Adipose tissue (tissue), 3 donors: ENCODE data around the gene GSDME. TPM values are rescaled to one million over a fixed set of nuclear protein-coding genes. Genes with fewer than 3 reads are reported as not detected.
"Not testable (repeated sequence)": the region's sequence is repeated elsewhere in the genome, so short reads cannot be mapped to it uniquely, and the experiment has no call there.

Source experiments
- H3K27ac ChIP-seq: one replicate; pipeline ENCODE4 v1.5.1; 2013; ENCODE audit warnings: low read depth, low read length
- WGBS, 3 donors: extraction: QIAGEN DNeasy Blood & Tissue Kit; methylation state at CpG; one replicate each; pipeline ENCODE4 v1.1.7; 2013; 5-methylcytosine and 5-hydroxymethylcytosine counted together
- polyA plus RNA-seq, 3 donors: library from polyadenylated mRNA; stranded (reverse); fragments of 200-250 nt; gene quantifications; one replicate each; pipeline ENCODE4 v1.2.3, GENCODE V29; 2013
- donor health status: healthy with polysubstance abuse.
- donor health status: Bipolar disorder and iron deficiency.
- donor health status: healthy.

The GSDME gene
- polyA plus RNA-seq, 3 donors: 0.85 to 22.3 (median 5.0) TPM

DNA sequence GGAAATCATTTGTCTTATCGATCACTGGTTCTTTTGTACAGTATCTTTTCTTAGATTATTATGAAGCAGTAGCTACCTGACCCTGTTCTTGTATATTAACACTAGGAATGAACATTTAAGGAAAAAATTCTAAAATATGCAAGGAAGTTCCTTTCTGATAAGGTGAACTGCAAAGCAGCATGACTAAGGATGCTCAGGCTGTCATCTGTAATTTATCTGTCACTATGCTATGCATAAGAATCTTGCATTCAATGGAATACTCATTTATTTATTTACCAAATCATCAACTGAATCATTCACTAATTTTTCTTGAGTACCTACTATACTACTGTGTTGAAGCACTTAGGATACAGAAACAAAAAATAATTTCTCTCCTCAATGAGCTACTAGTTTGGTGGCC, 5.8 kb downstream of the GSDME start:
- no peak overlapping the region for H3K27ac ChIP-seq
- WGBS, 3 donors: 79 to 95% (median 94%) methylated on average over 1 of the region's 1 CpG

DNA sequence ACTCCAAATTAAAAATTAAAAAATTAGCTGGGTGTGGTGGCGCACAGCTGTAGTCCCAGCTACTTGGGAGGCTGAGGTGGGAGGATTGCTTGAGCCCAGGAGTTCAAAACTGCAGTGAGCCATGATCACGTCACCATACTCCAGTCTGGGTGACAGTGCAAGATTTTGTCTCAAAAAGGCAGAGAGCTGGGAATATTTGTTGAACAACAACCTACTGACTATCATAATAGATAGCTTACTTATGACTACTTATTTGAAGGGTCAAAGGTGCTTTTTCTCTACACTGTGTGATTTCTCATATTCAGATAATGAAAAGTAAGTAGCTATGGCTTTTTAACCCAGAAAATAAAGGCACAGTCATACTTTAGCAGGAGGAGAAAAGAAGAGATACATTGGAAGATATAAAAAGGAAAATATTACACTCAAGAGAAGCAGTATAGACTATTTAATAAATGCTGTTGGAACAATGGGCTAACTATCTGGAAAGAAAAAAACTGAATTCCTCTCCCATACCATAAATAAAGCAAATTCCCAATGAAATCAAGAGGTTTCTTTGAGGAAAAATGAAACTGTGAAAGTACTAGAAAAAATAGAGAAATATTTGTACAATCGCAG, 6.7 kb downstream of the GSDME start:
- WGBS, 3 donors: 94 to 97% (median 95%) methylated on average over 3 of the region's 3 CpGs
- H3K27ac ChIP-seq: no peak overlapping the region

DNA sequence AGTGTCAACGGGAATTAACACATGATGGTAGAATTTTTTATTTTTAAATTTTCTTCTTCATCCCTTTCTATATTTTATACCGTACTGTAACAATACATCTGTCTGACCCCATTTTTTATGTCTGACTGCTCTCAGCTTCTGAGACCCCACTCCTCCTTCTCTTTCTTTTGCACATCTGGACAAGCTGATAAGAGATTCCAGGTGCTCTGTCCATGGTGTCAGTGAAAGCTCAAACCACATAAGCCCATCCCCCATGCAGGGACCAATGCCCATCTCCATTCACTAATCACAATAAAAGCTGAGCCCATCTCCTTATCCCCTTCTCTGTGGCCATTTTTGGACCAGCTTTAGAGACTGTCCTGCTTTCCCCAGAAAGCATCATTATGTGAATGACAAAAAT, 8.7 kb downstream of the GSDME start:
- 75 to 99% (median 90%) methylated on average over 2 of the region's 2 CpGs for WGBS, 3 donors

DNA sequence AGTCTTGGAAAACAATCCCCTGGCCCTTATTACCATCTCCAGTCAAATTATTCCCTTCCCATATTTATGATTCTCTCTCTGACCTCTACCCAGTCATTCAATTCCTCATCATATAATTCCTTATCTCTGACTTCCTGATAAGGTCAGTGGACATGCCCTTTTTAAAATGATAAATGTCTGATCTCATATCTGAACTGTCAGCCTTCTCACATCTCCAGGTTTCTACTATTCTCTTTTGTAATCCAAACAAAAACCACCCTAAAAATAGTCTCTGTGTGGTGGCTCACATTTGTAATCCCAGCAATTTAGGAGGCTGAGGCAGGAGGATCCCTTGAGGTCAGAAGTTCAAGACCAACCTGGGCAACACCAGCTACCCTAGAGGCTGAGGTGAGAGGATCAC, 11.9 kb downstream of the GSDME start:
- H3K27ac ChIP-seq: no peak overlapping the region

More for the DNA sequence above, 8.7 kb downstream of the GSDME start:
- H3K27ac ChIP-seq: no peak overlapping the region

DNA sequence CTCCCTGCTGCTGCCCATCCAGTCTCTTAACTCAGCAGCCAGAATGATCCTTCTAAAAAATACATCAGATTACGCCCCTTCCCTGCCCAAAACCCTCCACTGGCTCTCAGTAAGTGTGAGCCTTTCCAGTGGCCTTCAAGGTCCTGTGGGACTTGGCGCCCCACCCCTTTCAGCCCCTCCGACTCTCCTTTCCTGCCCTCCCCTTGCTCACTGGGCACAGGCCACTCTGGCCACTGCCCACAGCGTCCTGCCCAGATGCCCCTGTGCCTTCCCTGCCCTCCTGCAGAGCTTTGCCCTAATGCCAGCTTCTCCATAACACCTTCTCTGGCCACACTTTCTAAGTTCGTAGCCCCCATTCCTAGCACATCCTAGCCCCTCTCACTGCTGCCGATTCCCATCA, 13.8 kb downstream of the GSDME start:
- H3K27ac ChIP-seq: no peak overlapping the region
- WGBS, 3 donors: 86 to 89% (median 88%) methylated on average over 6 of the region's 6 CpGs

DNA sequence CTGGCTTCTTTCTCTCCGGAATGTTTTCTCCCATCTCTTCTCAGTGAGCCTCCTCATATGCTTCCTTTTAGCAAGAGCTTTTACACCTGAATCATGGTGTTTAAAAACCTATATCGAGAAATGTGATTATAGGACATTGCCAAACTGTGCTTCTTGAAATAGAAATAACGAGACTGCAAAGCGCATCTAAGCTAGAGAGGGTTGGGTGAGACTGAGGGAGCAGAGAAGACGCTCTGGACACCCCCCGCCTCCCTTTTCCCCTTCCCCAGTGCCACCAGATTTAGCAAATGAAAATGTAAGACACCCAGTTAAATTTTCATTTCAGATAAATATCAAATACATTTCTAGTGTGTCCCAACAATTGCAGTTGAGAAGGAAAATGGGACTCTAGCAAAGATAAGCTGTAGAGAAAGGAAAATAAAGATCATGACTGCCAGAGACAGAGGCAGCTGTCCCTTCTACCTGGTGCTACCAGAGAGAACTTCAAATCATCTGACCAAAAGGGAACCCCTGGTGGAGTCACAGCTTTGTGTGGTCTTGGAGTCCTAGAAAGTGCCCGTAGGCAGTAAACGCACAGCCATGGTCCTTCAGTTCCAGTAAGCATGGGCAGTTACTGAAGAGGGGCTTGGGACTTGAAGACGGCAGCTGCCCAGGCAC, 14.6 kb downstream of the GSDME start:
- WGBS, 3 donors: 88 to 90% (median 90%) methylated on average over 9 of the region's 9 CpGs
- no peak overlapping the region for H3K27ac ChIP-seq

DNA sequence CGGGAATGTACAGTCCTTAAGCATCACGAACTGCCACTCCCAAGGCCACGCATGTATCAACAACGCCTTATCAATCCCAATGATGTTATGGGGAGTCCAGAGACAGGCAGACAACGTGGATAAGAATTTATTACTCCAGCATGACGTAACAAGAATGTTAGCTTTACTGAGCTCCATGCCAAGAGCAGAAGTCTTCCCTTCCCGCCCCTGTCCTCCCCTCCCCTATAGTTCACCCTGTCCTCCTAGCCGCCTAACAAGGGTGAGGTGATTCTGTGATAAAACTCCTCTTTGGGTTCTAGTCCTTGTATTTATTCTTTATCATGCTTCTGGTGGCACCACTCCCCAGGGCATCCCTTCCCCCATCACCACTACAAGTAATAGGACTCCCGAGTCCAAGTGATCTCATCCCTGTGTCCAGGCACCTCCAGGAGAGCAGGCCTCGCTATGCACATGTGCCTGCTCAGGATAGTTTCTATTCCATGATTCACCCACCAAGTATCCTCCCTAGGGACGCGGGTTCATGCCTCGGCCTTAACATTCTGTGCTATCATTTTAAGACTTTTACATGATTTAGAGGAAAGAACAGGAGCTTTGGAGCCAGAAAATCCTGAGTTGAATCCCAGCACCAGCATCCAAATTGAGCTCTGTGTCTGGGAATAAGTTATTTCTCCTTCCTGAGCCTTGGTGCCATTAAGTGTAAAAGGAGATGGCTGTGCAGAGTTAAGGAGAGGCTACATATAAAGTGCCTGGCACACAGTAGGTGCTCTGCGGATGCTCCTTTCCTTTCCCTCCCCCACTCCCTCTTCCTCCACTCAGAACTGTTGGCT, 15.4 kb downstream of the GSDME start:
- H3K27ac ChIP-seq: no peak overlapping the region
- WGBS, 3 donors: 63 to 69% (median 65%) methylated on average over 14 of the region's 14 CpGs

DNA sequence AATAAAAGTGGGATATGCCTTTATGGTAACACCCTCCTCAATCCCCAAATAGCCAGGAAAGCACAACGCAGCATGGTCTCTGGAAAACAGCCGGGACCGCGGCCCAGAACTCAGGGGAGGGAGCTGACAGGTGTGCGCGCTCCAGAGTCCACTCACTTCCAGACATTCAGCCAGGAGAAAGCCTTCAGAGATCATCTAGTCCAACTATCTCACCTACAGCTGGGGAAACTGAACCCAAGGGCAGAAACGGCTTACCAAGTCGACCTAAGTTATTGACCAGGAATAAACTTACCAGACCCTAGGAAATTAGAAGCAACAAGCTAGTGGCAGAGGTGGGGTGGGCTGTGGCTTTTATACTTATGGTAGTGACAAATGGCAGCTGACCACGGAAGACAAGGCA, 16.4 kb downstream of the GSDME start:
- H3K27ac ChIP-seq: no peak overlapping the region
- 94 to 95% (median 94%) methylated on average over 9 of the region's 9 CpGs for WGBS, 3 donors

DNA sequence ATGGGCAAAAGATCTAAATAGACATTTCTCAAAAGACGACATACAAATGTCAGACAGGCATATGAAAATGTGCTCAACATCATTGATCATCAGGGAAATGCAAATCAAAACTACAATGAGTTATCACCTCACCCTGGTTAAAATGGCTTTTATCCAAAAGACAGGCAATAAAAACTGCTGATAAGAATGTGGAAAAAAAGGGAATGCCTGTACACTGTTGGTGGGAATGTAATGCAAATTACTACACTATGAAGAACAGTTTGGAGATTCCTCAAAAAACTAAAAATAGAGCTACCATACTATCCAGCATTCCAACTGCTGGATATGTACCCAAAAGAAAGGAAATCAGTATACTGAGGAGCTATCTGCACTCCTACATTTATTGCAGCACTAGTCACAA, 18.0 kb downstream of the GSDME start:
- 69 to 93% (median 92%) methylated on average over 1 of the region's 1 CpG for WGBS, 3 donors
- H3K27ac ChIP-seq: no peak overlapping the region

DNA sequence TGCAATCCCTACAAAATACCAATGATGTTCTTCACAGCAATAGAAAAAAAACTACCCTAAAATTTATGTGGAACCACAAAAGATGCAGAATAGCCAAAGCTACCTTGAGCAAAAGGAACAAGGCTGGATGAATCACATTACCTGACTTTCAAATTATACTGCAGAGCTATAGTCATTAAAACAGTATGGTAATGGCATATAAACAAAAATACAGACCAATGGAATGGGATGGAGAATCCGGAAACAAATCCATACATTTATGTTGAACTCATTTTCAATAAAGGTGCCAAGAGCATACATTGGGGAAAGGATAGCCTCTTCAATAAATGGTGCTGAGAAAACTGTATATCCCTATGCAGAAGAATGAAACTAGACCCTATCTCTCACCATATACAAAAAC, 18.7 kb downstream of the GSDME start:
- H3K27ac ChIP-seq: no peak overlapping the region
- 84 to 95% (median 94%) methylated on average over 1 of the region's 1 CpG for WGBS, 3 donors

DNA sequence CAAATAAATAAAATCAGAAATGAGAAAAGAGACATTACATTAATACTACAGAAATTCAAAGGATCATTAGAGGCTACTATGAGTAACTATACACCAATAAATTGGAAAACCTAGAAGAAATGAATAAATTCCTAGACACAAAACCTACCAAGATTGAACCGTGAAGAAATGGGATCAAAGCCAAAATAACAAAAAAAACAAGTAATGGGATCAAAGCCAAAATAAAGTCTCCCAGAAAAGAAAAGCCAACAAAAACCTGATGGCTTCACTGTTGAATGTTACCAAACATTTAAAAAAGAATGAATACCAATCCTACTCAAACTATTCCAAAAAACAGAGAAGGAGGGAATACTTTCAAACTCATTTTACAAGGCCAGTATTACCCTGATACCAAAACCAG, 20.0 kb downstream of the GSDME start:
- no peak overlapping the region for H3K27ac ChIP-seq
- 19 to 57% (median 36%) methylated on average over 1 of the region's 1 CpG for WGBS, 3 donors

DNA sequence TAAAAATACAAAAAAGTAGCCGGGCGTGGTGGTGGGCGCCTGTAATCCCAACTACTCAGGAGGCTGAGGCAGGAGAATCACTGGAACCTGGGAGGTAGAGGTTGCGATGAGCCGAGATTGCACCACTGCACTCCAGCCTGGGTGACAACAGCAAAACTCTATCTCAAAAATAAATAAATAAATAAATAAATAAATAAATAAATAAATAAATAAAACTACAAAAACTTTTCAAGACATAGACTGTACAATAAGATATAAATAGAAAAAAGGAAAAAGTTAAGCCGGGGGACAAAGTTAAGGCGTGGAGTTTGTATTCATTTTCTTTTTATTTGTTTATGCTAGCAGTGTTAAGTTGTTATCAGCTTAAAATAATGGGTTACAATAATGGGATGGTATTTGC, 21.7 kb downstream of the GSDME start:
- not testable (repeated sequence) for H3K27ac ChIP-seq
- 96 to 97% (median 96%) methylated on average over 7 of the region's 7 CpGs for WGBS, 3 donors

DNA sequence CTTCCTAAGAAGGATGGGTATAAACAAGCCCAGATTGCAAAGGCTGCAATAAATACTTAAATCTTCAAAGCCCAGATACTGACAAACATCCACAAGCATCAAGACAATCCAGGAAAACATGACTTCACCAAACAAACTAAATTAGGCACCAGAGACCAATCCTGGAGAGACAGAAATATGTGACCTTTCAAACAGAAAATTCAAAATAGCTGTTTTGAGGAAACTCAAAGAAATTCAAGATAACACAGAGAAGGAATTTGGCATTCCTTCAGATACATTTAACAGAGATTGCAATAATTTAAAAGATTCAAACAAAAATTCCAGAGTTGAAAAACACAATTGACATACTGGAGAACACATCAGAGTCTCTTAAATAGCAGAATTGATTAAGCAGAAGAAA, 23.0 kb downstream of the GSDME start:
- H3K27ac ChIP-seq: no peak overlapping the region

DNA sequence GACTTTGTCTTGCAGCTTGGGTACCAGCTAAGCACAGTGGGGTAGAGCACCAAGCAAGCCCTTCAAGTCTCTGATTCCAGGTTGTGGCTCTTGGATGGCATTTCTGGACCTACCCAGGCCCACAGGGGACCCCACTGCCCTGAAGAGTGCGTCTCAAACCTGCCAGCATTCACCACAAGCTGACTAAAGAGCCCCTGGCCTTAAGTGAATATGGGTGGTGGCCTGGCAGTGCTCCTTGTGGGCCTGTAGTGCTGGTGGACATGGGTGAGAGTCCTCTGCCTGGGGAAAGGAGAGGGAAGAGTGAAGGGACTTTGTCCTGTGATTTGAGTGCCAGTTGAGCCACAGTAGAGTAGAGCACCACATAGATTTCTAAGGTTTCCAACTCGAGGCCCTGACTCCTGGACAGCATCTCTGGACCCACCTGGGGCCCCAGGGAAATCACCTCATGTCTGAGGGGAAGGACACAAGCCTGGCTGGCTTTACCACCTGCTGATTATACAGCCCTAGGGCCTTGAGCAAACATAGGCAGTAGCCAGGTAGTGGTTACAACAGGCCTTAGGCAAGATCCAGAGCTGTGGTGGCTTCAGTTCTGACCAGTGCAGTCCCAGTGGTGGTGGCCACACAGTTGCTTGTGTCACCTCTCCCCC, 23.7 kb downstream of the GSDME start:
- H3K27ac ChIP-seq: no peak overlapping the region
- 76 to 82% (median 78%) methylated on average over 2 of the region's 2 CpGs for WGBS, 3 donors

DNA sequence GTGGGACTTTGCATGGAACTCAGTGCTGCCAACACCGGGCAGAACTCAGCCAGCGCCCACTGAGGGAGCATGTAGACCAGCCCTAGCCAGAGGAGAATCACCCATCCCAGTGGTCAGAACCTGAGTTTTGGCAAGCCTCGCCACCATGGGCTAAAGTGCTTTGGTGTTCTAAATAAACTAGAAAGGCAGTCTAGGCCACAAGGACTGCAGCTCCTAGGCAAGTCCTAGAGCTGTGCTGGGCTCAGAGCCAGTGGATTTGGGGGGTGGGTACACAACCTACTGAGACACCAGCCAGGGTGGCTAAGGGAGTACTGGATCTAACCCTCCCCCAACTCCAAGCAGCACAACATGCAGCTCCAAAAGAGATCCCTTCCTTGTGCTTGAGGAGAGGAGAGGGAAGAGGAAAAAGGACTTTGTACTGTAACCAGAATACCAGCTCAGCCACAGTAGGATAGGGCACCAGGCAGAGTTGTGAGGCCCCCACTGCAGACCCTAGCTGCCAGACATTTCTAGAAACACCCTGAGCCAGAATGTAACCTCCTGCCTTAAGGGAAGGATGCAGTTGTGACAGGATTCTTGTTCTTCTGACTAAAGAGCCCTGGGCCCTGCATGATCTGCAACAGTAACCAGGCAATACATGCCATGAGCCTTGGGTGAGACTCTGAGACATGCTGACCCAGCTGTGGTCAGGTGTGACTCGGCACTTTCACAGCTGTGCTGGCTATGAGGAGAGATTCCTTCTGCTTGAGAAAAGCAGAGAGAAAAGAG, 24.4 kb downstream of the GSDME start:
- no peak overlapping the region for H3K27ac ChIP-seq
- WGBS, 3 donors: 86 to 98% (median 90%) methylated on average over 4 of the region's 4 CpGs

DNA sequence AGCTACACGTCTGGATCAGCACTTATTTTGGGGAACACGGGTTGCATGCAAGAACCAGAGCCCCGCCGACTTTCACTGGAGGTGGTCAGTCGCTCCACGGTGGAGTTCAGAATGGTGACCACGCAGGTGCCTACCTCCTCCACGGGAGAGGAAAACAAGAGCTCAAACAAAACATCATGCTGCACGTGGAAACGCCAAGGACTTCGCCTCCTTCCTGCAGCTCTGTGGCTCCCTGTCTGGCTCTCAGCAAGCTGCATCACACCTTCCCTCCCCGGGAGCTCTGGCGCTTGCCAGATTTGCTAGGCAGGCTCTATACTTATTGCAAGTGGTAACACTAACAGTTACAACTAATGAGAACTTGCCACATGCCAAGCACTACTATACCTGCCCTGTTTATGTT, 26.0 kb downstream of the GSDME start:
- 85 to 94% (median 93%) methylated on average over 13 of the region's 13 CpGs for WGBS, 3 donors
- no peak overlapping the region for H3K27ac ChIP-seq

DNA sequence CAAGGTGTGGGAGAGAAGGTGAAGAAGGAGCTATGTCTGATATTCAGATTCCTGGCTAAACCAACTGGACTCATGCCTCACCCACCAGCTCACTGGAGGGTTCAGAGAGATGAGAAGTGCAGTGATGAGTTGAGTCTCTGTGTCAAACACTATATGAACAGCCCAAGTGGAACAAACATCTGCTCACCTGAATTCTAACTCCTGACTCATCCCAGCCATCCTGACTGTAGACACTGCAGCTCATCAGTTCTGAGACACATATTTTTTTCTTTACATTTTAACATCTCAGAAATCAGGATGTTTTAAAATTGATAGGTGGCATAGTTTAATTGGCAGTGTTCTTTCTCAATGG, 27.3 kb downstream of the GSDME start:
- no peak overlapping the region for H3K27ac ChIP-seq

DNA sequence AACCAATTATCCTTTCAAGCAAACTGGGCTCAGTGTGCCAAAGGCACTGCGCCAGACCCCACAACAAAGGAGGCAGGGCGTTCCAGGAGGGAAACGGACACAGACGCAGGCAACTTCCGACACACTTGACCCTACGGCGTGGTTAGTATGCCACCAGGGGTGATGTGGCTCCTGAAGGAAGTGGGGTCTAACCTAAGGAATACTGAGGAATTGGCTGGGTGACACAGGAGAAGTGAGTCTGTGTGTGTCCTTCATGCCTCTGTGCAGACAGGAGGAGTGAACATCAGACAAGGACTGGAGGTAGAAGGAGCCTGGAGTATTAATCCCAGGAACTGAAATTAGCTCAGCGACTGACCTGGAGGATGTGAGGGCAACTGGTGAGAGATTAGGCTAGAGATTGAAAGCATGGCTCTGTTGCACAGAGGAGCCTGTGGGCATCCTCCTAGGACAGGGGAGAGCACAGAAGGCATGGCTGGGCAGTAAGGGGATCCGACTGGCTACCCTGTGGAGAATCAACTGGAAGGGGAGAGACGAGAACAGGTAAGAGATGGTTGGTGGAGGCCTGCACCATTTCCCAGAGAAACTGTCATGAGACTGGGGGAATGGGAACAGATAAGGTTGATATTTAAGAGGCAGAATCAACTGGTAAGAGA, 27.8 kb downstream of the GSDME start:
- WGBS, 3 donors: 56 to 71% (median 62%) methylated on average over 10 of the region's 10 CpGs
- no peak overlapping the region for H3K27ac ChIP-seq
